RWPE2 (cell line): ENCODE data around the gene PRRT4.

Experiments
- ATAC-seq: fragments of 200-7000 bp; cut with Tn5 transposase; 3 replicates; pipeline ENCODE4 v1.9.1; 2021; ENCODE audit warnings: low read depth
- DNase-seq: peaks from one replicate; pipeline ENCODE4 v3.0.0-alpha.2; 2020; ENCODE audit warnings: low spot score
- H3K27ac ChIP-seq: fragments of 450-650 bp; 2 replicates; pipeline ENCODE4 v1.5.1; 2017; ENCODE audit warnings: mild to moderate bottlenecking; ENCODE audit not compliant: poor library complexity, severe bottlenecking
- H3K27me3 ChIP-seq: fragments of 250-450 bp; sonication (Bioruptor Pico); 2 replicates; pipeline ENCODE4 v1.5.1; 2021; ENCODE audit warnings: mild to moderate bottlenecking, moderate library complexity; ENCODE audit not compliant: insufficient read depth, poor library complexity, severe bottlenecking
- H3K36me3 ChIP-seq: fragments of 250-450 bp; sonication (Bioruptor Pico); 2 replicates; pipeline ENCODE4 v1.5.1; 2020; ENCODE audit warnings: low read depth, mild to moderate bottlenecking, moderate library complexity
- H3K4me1 ChIP-seq: fragments of 250-450 bp; sonication (Bioruptor Pico); 2 replicates; pipeline ENCODE4 v1.5.1; 2021; ENCODE audit warnings: mild to moderate bottlenecking, moderate library complexity; ENCODE audit not compliant: insufficient read depth, poor library complexity, severe bottlenecking
- H3K4me3 ChIP-seq: fragments of 250-450 bp; sonication (Bioruptor Pico); 2 replicates; pipeline ENCODE4 v1.5.1; 2021; ENCODE audit warnings: mild to moderate bottlenecking, moderate library complexity; ENCODE audit not compliant: severe bottlenecking
- H3K9me3 ChIP-seq: fragments of 250-450 bp; sonication (Bioruptor Pico); 2 replicates; pipeline ENCODE4 v1.5.1; 2021; ENCODE audit warnings: mild to moderate bottlenecking, moderate library complexity; ENCODE audit not compliant: severe bottlenecking
- CTCF ChIP-seq: fragments of 450-650 bp; IDR thresholded peaks from one replicate; pipeline ENCODE4 v1.5.1; 2017; ENCODE audit warnings: mild to moderate bottlenecking, moderate library complexity; ENCODE audit not compliant: poor library complexity, severe bottlenecking

PRRT4 gene

GRCh38 chr7:128390871-128391565 lies 29.5 kb upstream of the PRRT4 start:
- ATAC-seq = no peak

GRCh38 chr7:128389618-128390329 lies 28.3 kb upstream of the PRRT4 start:
- no peaks in the 10 kb centered on the region for H3K27me3 ChIP-seq
- no peak overlapping the region for H3K27ac ChIP-seq
- H3K4me3 ChIP-seq = no peak overlapping the region
- DNase-seq (no peak), ATAC-seq (peak; percentile 7; the same call in 1 of the 3 replicates)
- H3K4me1 ChIP-seq = no peaks in the 10 kb centered on the region
- H3K9me3 ChIP-seq = peaks cover 4% of the 10 kb centered on the region
- H3K36me3 ChIP-seq = no peaks in the 10 kb centered on the region
- no peak for TF ChIP-seq CTCF

More at GRCh38 chr7:128390871-128391565, 29.5 kb upstream of the PRRT4 start:
- TF ChIP-seq CTCF = no peak
- Histone ChIP-seq H3K27me3 (no peaks in the 10 kb centered on the region), H3K4me3 (no peak overlapping the region), H3K36me3 (peaks cover 6% of the 10 kb centered on the region; the same call in 1 of the 2 replicates), H3K9me3 (peaks cover 4% of the 10 kb centered on the region), H3K4me1 (no peaks in the 10 kb centered on the region), H3K27ac (no peak overlapping the region)
- no peak for DNase-seq

GRCh38 chr7:128389085-128389617 lies 27.7 kb upstream of the PRRT4 start:
- DNase-seq = no peak
- Histone ChIP-seq H3K27ac (no peak overlapping the region), H3K4me3 (no peak overlapping the region), H3K27me3 (no peaks in the 10 kb centered on the region), H3K36me3 (no peaks in the 10 kb centered on the region), H3K9me3 (peaks cover 4% of the 10 kb centered on the region), H3K4me1 (no peaks in the 10 kb centered on the region)
- no peak for TF ChIP-seq CTCF
- ATAC-seq = 0 out of 3 replicates have a peak, but pooled peaks have one; percentile 2

GRCh38 chr7:128388145-128388485 lies 26.6 kb upstream of the PRRT4 start:
- H3K4me3 ChIP-seq = no peak overlapping the region
- ATAC-seq = no peak
- TF ChIP-seq CTCF = no peak
- H3K9me3 ChIP-seq = peaks cover 4% of the 10 kb centered on the region
- DNase-seq = no peak
- H3K27me3 ChIP-seq = no peaks in the 10 kb centered on the region
- H3K27ac ChIP-seq = no peak overlapping the region
- no peaks in the 10 kb centered on the region for H3K4me1 ChIP-seq
- no peaks in the 10 kb centered on the region for H3K36me3 ChIP-seq
